ENCODE results near the gene MLKL. TPM values are rescaled to one million over a fixed set of nuclear protein-coding genes. Genes with fewer than 3 reads are reported as not detected.

MLKL gene
- total and polyA plus RNA-seq, 12 donors: 1.7 to 11.1 (median 3.9) TPM

DNA sequence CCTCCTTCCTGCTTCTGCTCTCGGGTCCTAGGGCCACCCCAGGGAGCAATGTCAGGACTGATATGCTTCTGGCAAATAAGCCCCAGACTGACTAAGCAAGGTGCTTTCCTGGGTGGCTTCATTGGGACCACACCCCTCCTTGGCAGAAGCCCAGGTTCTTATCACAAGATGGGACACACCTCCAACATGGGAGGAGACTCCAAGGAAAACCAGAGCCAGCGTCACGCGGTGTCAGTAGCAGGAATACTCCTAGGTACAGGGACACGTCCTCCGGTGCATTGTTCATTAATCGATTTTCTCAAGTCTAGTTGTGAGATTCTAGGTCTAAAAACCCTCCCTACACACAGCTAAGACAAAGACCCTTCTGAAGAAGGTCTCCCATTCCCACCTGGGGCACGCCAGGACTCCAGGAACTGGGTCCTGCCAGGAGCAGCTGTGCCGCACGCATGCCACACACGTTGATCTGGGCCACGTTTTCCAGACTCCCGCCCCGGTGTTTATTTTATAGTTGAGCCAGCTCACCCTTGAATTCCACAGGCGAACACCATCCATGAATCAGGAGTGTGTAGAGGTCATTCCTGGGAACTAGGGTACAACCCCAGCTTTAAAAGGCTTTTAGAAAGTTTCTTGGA is 43.1 kb upstream of the MLKL start:
- TF ChIP-seq, protein P1, sequence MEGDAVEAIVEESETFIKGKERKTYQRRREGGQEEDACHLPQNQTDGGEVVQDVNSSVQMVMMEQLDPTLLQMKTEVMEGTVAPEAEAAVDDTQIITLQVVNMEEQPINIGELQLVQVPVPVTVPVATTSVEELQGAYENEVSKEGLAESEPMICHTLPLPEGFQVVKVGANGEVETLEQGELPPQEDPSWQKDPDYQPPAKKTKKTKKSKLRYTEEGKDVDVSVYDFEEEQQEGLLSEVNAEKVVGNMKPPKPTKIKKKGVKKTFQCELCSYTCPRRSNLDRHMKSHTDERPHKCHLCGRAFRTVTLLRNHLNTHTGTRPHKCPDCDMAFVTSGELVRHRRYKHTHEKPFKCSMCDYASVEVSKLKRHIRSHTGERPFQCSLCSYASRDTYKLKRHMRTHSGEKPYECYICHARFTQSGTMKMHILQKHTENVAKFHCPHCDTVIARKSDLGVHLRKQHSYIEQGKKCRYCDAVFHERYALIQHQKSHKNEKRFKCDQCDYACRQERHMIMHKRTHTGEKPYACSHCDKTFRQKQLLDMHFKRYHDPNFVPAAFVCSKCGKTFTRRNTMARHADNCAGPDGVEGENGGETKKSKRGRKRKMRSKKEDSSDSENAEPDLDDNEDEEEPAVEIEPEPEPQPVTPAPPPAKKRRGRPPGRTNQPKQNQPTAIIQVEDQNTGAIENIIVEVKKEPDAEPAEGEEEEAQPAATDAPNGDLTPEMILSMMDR (IDR thresholded peaks at IDR 0.05): no peak
- Histone ChIP-seq H3K4me3 (no peak overlapping the region), H3K36me3 (no peaks in the 10 kb centered on the region), H3K9me3 (no peaks in the 10 kb centered on the region), H3K27ac (no peak overlapping the region), H3K27me3 (peaks cover 0 to 39% (median 7%) of the 10 kb centered on the region in 7 donors), H3K4me1 (peaks cover 0 to 3% (median 0%) of the 10 kb centered on the region in 9 donors)
- peak in 2 of 8 donors; percentile 19 to 24 for ATAC-seq
- DNase-seq: no peak
- intact Hi-C loops (cut with DNase I): no loop called here
- WGBS, 2 donors: 53 to 57% methylated on average over 15 of the region's 15 CpGs

GRCh38 chr16:74743045-74743667 is 42.5 kb upstream of the MLKL start:
- DNase-seq (no peak), ATAC-seq (no peak)
- intact Hi-C loops (cut with DNase I): no loop called here
- no peaks in the 10 kb centered on the region for H3K9me3 ChIP-seq
- TF ChIP-seq, protein P1 (IDR thresholded peaks at IDR 0.05): no peak
- H3K27ac ChIP-seq: no peak overlapping the region
- H3K36me3 ChIP-seq: no peaks in the 10 kb centered on the region
- 51 to 56% methylated on average over 8 of the region's 8 CpGs for WGBS, 2 donors
- H3K27me3 ChIP-seq: peaks cover 0 to 41% (median 7%) of the 10 kb centered on the region in 7 donors
- H3K4me1 ChIP-seq: peaks cover 0 to 3% (median 0%) of the 10 kb centered on the region in 9 donors
- H3K4me3 ChIP-seq: no peak overlapping the region

DNA sequence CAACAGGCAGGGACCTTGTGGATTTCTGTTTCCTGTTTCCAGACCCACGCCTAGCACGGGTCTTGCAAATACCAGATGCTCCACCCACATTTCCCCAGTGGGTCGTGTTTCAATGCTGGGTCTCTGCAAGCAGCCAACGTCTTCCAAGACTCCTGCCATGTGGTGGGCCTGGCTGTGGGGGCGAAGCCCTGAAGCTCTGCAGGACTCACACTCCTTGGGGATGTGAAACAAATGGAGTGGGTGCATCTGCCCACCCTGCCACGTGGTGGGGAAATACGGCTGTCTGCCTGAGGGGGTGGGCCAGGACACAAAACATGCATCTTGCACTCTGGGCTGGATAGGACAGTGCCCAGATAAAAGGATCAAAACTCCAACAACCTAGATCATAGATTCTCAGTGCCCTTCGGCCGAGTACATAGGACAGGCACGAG is 41.4 kb upstream of the MLKL start:
- DNase-seq: no peak
- H3K4me3 ChIP-seq: no peak overlapping the region
- TF ChIP-seq, protein P1 (IDR thresholded peaks at IDR 0.05): no peak
- no peaks in the 10 kb centered on the region for H3K9me3 ChIP-seq
- no peak for ATAC-seq
- no peaks in the 10 kb centered on the region for H3K36me3 ChIP-seq
- 46 to 49% methylated on average over 10 of the region's 10 CpGs for WGBS, 2 donors
- peaks cover 0 to 42% (median 12%) of the 10 kb centered on the region in 7 donors for H3K27me3 ChIP-seq
- H3K4me1 ChIP-seq: peaks cover 0 to 3% (median 0%) of the 10 kb centered on the region in 9 donors
- no peak overlapping the region for H3K27ac ChIP-seq
- intact Hi-C loops (cut with DNase I): no loop called here

DNA sequence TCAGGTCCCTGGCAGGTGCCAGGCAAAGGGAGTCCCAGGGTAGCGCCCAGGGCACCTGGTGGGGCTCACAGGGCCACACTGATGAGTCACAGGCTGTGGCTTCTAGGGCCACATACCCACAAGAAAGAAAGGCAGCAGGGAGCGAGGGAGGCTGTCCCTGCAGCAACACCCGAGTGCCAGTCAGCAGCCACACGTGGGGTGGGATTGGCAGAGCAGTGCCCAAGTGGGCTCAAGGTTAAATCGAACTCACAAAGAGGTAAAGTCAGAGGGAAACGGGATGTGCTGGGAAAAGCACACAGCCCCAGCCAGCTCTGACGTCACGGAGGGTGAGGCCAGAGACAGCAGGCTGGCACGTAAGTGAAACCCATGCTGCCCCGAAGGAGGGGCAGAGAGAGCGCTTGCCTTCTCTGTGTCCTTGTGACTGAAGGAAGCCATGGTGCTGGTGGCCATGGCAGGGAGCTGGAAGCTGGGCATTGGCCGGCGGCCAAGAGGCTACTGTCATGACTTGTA is 40.2 kb upstream of the MLKL start:
- H3K27ac ChIP-seq: no peak overlapping the region
- 76 to 87% methylated on average over 13 of the region's 13 CpGs for WGBS, 2 donors
- intact Hi-C loops (cut with DNase I): no loop called here
- DNase-seq (peak in 1 of 2 donors; percentile 28), ATAC-seq (peak in 2 of 8 donors; percentile 48 to 66)
- peaks cover 0 to 50% (median 9%) of the 10 kb centered on the region in 7 donors for H3K27me3 ChIP-seq
- peaks cover 0 to 3% (median 0%) of the 10 kb centered on the region in 9 donors for H3K4me1 ChIP-seq
- H3K4me3 ChIP-seq: no peak overlapping the region
- TF ChIP-seq, protein P1 (IDR thresholded peaks at IDR 0.05): no peak
- H3K9me3 ChIP-seq: no peaks in the 10 kb centered on the region
- H3K36me3 ChIP-seq: no peaks in the 10 kb centered on the region

All from heart right ventricle (tissue), 16 donors.